Vagina (tissue), 2 donors: ENCODE measurements around the gene SEMA4G.

Source experiments
- POLR2A ChIP-seq, 2 donors: fragments of 450-650 bp; IDR thresholded peaks; one replicate each; pipeline ENCODE4 v1.6.1; 2017; ENCODE audit warnings: antibody characterized with exemption in 2 of 2, mild to moderate bottlenecking in 2 of 2, moderate library complexity in 2 of 2
- POLR2AphosphoS5 ChIP-seq, 2 donors: sonication (generic); formaldehyde crosslinking; IDR thresholded peaks; one replicate each; pipeline ENCODE4 v1.9.0; 2017; ENCODE audit warnings: antibody characterized with exemption in 2 of 2, mild to moderate bottlenecking in 2 of 2, low read depth in 1 of 2; ENCODE audit not compliant: insufficient read depth in 1 of 2
- TF ChIP-seq, protein P1 (sequence below), 3 experiments: fragments of 450-650 bp in 2 of 3; fragments of 200-600 bp in 1 of 3; sonication (generic) in 1 of 3; IDR thresholded peaks; one replicate each; pipeline ENCODE4 v1.5.1; 2017 to 2019; ENCODE audit warnings: antibody characterized with exemption in 3 of 3, mild to moderate bottlenecking in 2 of 3, moderate library complexity in 2 of 3

DNA sequence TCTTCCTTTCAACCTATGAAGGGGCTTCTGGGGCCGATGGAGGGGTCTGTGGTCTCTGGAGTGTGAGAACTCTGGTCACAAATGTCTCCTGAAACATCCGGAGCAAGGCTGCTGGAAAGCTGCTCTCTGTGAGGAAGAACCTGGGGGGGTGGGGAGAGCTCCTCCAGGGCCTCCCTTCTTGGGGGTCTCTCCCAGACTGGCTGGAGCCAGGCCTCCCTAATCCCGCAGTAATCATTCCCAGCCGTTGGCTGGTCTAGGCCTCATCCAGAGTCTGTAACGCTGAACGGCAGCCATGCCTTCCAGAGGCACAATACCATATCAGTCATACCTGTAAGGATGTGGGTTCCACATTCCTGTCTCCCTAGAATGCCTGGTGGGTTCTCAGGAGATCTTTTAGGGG, 25.9 kb downstream of the SEMA4G start:
- TF ChIP-seq POLR2A (IDR thresholded peaks at IDR 0.05) (no peak), POLR2AphosphoS5 (IDR thresholded peaks at IDR 0.05; ENCODE audit: insufficient read depth in 1 of 2, low read depth in 1 of 2) (no peak)
- TF ChIP-seq, protein P1, sequence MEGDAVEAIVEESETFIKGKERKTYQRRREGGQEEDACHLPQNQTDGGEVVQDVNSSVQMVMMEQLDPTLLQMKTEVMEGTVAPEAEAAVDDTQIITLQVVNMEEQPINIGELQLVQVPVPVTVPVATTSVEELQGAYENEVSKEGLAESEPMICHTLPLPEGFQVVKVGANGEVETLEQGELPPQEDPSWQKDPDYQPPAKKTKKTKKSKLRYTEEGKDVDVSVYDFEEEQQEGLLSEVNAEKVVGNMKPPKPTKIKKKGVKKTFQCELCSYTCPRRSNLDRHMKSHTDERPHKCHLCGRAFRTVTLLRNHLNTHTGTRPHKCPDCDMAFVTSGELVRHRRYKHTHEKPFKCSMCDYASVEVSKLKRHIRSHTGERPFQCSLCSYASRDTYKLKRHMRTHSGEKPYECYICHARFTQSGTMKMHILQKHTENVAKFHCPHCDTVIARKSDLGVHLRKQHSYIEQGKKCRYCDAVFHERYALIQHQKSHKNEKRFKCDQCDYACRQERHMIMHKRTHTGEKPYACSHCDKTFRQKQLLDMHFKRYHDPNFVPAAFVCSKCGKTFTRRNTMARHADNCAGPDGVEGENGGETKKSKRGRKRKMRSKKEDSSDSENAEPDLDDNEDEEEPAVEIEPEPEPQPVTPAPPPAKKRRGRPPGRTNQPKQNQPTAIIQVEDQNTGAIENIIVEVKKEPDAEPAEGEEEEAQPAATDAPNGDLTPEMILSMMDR (IDR thresholded peaks at IDR 0.05), result no peak
